HCT116 (cell line): ENCODE results near the gene WNK3. TPM values are rescaled to one million over a fixed set of nuclear protein-coding genes. Genes with fewer than 3 reads are reported as not detected.

ENCODE experiments used
- ATAC-seq: fragments of 200-7000 bp; cut with Tn5 transposase; 2 replicates; pipeline ENCODE4 v1.9.1; 2020; ENCODE audit warnings: mild to moderate bottlenecking, moderate library complexity
- BruUV-seq: library from RNA; stranded (reverse); fragments of 400-500 nt; replicated peaks from 2 replicates; lab custom pipeline; 2021; lab: Mats Ljungman, UMichigan
- CTCF ChIA-PET: fragments of 300-600 bp; sonication (Branson Sonifier 250); formaldehyde crosslinking; loops from one replicate; lab custom pipeline; 2021; ENCODE audit warnings: antibody characterized with exemption; lab: Charles Lee
- POLR2A ChIA-PET: fragments of 300-600, 350-600 bp; sonication (Branson Sonifier 250); formaldehyde crosslinking; loops from one replicate; lab custom pipeline; 2021; ENCODE audit warnings: antibody characterized with exemption; lab: Charles Lee
- RAD21 ChIA-PET, 2 experiments: fragments of 300-600 bp; sonication (Branson Sonifier 250); formaldehyde crosslinking; loops; one replicate each; lab custom pipeline; 2023; ENCODE audit warnings: low total read pairs in 2 of 2; ENCODE audit not compliant: uncharacterized antibody in 2 of 2, unreplicated experiment in 2 of 2, low non-redundant PET in 1 of 2; lab: Charles Lee
- DNase-seq: peaks from one replicate; pipeline ENCODE4 v3.0.0-alpha.2; 2010; ENCODE audit warnings: low read depth, low spot score
- H2AFZ ChIP-seq: fragments of 200-600 bp; shearing (Covaris generic), sonication (generic); 2 replicates; pipeline ENCODE4 v1.6.1; 2017; ENCODE audit warnings: low read depth, mixed run types, mixed read lengths, antibody characterized with exemption, low read length; ENCODE audit not compliant: poor library complexity, severe bottlenecking
- H3K27ac ChIP-seq: 2 replicates; pipeline ENCODE4 v1.5.1; 2012; ENCODE audit warnings: low read depth, low read length
- H3K27me3 ChIP-seq: fragments of 200-600 bp; sonication (generic); 2 replicates; pipeline ENCODE4 v1.6.1; 2016; ENCODE audit warnings: mixed run types, low read length, mixed read lengths; ENCODE audit not compliant: insufficient read depth
- H3K36me3 ChIP-seq, 2 experiments: fragments of 200-500 bp in 1 of 2; fragments of 200-600 bp in 1 of 2; sonication (Bioruptor generic) in 1 of 2; sonication (generic) in 1 of 2; 2 replicates each; pipeline versions ENCODE4 v1.5.1 to v1.6.1; 2014 to 2016; ENCODE audit warnings: low read length in 2 of 2, inconsistent platforms in 1 of 2, mixed read lengths in 1 of 2, mixed run types in 1 of 2; ENCODE audit not compliant: insufficient read depth in 2 of 2, control insufficient read depth in 1 of 2
- H3K4me1 ChIP-seq, 2 experiments: fragments of 200-600 bp in 1 of 2; sonication (generic) in 1 of 2; 2 replicates each; pipeline versions ENCODE4 v1.5.1 to v1.6.1; 2012 to 2017; ENCODE audit warnings: low read length in 2 of 2, inconsistent platforms in 1 of 2, mild to moderate bottlenecking in 1 of 2, mixed read lengths in 1 of 2, mixed run types in 1 of 2, moderate library complexity in 1 of 2; ENCODE audit not compliant: insufficient read depth in 2 of 2, control insufficient read depth in 1 of 2
- H3K4me2 ChIP-seq: fragments of 200-600 bp; sonication (generic); 2 replicates; pipeline ENCODE4 v1.6.1; 2017; ENCODE audit warnings: mixed run types, low read length, mixed read lengths
- H3K4me3 ChIP-seq, 2 experiments: fragments of 200-600 bp in 1 of 2; sonication (generic) in 1 of 2; replicated peaks in 1 of 2; 2 replicates each; pipeline ENCODE4 v1.5.1; 2011 to 2016; ENCODE audit warnings: low read length in 2 of 2, control low read depth in 1 of 2, low read depth in 1 of 2, mild to moderate bottlenecking in 1 of 2, mixed read lengths in 1 of 2, mixed run types in 1 of 2
- H3K79me2 ChIP-seq: fragments of 200-600 bp; sonication (generic); 2 replicates; pipeline ENCODE4 v1.6.1; 2017; ENCODE audit warnings: mild to moderate bottlenecking, mixed run types, low read length, moderate library complexity, mixed read lengths; ENCODE audit not compliant: insufficient read depth
- H3K9ac ChIP-seq: fragments of 200-600 bp; sonication (generic); 2 replicates; pipeline ENCODE4 v1.6.1; 2016; ENCODE audit warnings: low read length, mixed read lengths
- H3K9me2 ChIP-seq: fragments of 200-600 bp; sonication (generic), shearing (Covaris generic); 2 replicates; pipeline ENCODE4 v1.6.1; 2017; ENCODE audit warnings: mixed run types, mild to moderate bottlenecking, moderate library complexity; ENCODE audit not compliant: insufficient read depth
- H3K9me3 ChIP-seq, 2 experiments: fragments of 200-500 bp in 1 of 2; fragments of 200-600 bp in 1 of 2; sonication (Bioruptor generic) in 1 of 2; sonication (generic) in 1 of 2; 2 replicates each; pipeline ENCODE4 v1.6.1; 2014 to 2017; ENCODE audit warnings: low read length in 2 of 2, mixed read lengths in 2 of 2, inconsistent platforms in 1 of 2, low read depth in 1 of 2, mild to moderate bottlenecking in 1 of 2, mixed run types in 1 of 2, moderate library complexity in 1 of 2; ENCODE audit not compliant: control insufficient read depth in 1 of 2, insufficient read depth in 1 of 2
- H4K20me1 ChIP-seq: fragments of 200-600 bp; sonication (generic), shearing (Covaris generic); 2 replicates; pipeline ENCODE4 v1.6.1; 2017; ENCODE audit warnings: mixed run types, mild to moderate bottlenecking, moderate library complexity; ENCODE audit not compliant: insufficient read depth
- EGR1 ChIP-seq: IDR thresholded peaks from 2 replicates; pipeline ENCODE4 v1.6.1; 2012; ENCODE audit warnings: low read depth
- EZH2 ChIP-seq: fragments of 200-600 bp; sonication (generic); IDR thresholded peaks from 2 replicates; pipeline ENCODE4 v1.6.1; 2017; ENCODE audit warnings: antibody characterized with exemption, mixed run types
- EZH2phosphoT487 ChIP-seq: fragments of 200-600 bp; IDR thresholded peaks from 2 replicates; pipeline ENCODE4 v1.6.1; 2018; ENCODE audit warnings: antibody characterized with exemption, borderline replicate concordance
- POLR2A ChIP-seq: IDR thresholded peaks from 2 replicates; pipeline ENCODE4 v1.7.0; 2011; ENCODE audit warnings: borderline replicate concordance; ENCODE audit not compliant: insufficient read depth, insufficient read length; ENCODE audit errors: extremely low read depth
- RAD21 ChIP-seq: IDR thresholded peaks from 2 replicates; pipeline ENCODE4 v1.6.1; 2012; ENCODE audit warnings: low read depth, mild to moderate bottlenecking
- intact Hi-C: fragments of 100-400 bp; cut with micrococcal nuclease; formaldehyde crosslinking; loops from 2 replicates; pipeline ENCODE4 v1.10.0; 2022
- total RNA-seq: library from RNA; stranded (reverse); gene quantifications from one replicate; pipeline ENCODE4 v1.2.1, GENCODE V29; 2021; ENCODE audit not compliant: unreplicated experiment
- TF ChIP-seq, protein P1 (sequence below), 3 experiments: fragments of 200-600 bp in 1 of 3; sonication (generic) in 1 of 3; IDR thresholded peaks in 2 of 3; conservative IDR thresholded peaks in 1 of 3; 2 replicates each; pipeline ENCODE4 v1.5.1; 2012 to 2017; ENCODE audit warnings: low read depth in 2 of 3, low read length in 2 of 3, antibody characterized with exemption in 1 of 3, borderline replicate concordance in 1 of 3, control low read depth in 1 of 3, mild to moderate bottlenecking in 1 of 3, mixed read lengths in 1 of 3, mixed run types in 1 of 3, moderate library complexity in 1 of 3; ENCODE audit not compliant: insufficient read depth in 1 of 3

Gene WNK3
- total RNA-seq, 1 experiment from 2014 or later = 0.05 TPM

DNA sequence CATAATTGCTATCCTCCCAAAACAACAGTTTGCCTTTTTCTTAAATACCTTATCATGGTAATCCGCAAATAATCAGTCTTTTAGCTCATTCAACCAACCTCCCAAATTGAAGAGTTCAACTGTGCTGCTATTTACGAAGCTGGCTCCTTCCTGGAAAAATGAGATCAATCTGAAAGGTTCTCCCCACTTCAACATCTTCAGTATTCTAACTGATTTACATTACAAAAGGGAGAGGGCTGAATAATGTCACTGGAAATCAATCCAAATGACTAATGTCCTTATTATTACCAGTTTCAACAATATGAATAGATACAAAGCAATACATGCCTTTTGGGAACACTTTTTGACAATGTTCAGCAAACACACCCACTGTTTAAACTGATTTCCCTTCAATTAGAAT, 86.2 kb downstream of the WNK3 start:
- no peaks in the 10 kb centered on the region for H3K27me3 ChIP-seq
- H3K4me2 ChIP-seq = no peak overlapping the region
- intact Hi-C loops = no loop called here
- no TSS peak for BruUV-seq
- DNase-seq (no peak), ATAC-seq (no peak)
- H3K9ac ChIP-seq = no peak overlapping the region
- no peaks in the 10 kb centered on the region for H3K4me1 ChIP-seq
- POLR2A ChIA-PET = no interaction called here
- CTCF ChIA-PET = no interaction called here
- H3K4me3 ChIP-seq = no peak overlapping the region
- H2AFZ ChIP-seq = no peak overlapping the region
- no peaks in the 10 kb centered on the region for H3K36me3 ChIP-seq
- no peaks in the 10 kb centered on the region for H3K79me2 ChIP-seq
- no peaks in the 10 kb centered on the region for H3K9me3 ChIP-seq
- RAD21 ChIA-PET = no interaction called here
- H3K27ac ChIP-seq = no peak overlapping the region
- no peaks in the 10 kb centered on the region for H3K9me2 ChIP-seq
- no peaks in the 10 kb centered on the region for H4K20me1 ChIP-seq
- TF ChIP-seq RAD21 (no peak), EGR1 (no peak), POLR2A (no peak), EZH2 (no peak)

DNA sequence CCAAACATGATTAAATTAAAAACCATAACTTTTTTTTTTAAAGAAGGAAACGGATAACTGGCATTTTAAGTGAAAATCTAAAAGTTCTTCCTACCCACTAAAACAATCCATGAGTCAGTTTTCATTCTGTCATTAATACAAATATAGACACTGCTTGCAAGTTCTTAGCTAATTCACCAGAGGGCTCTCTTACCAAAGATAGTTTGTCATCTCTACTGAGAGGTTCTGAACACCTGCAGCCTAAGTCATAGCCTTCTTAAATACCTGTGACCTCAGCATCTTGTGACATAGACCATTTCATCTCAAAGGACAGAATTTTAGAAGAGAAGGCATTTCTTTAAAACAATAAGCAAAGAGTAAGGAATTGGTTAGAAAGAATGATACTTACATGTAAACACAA, 109.5 kb downstream of the WNK3 start:
- POLR2A ChIA-PET = no interaction called here
- CTCF ChIA-PET = interaction anchor here (1.0 kb wide), 1 partner anchor 192 kb away, joined by 3 read pairs; the partner anchor contains the start of gene TSR2
- DNase-seq (peak; percentile 6), ATAC-seq (peak; percentile 71; the same call in 1 of the 2 replicates)
- no peak overlapping the region for H3K9ac ChIP-seq
- RAD21 ChIA-PET = interaction anchor here in 1 of 2 experiments (0.9 kb wide), 1 partner anchor 539 kb away, joined by 3 read pairs; no protein-coding TSS in a partner anchor
- H3K4me3 ChIP-seq = no peak overlapping the region
- H3K36me3 ChIP-seq = no peaks in the 10 kb centered on the region
- H2AFZ ChIP-seq = no peak overlapping the region
- no peaks in the 10 kb centered on the region for H3K79me2 ChIP-seq
- no peak overlapping the region for H3K27ac ChIP-seq
- no peaks in the 10 kb centered on the region for H3K9me2 ChIP-seq
- H3K4me1 ChIP-seq = no peaks in the 10 kb centered on the region
- no peaks in the 10 kb centered on the region for H3K27me3 ChIP-seq
- no TSS peak for BruUV-seq
- H3K4me2 ChIP-seq = no peak overlapping the region
- no peaks in the 10 kb centered on the region for H4K20me1 ChIP-seq
- intact Hi-C loops = loop anchor here (1.0 to 5.0 kb wide), 2 partner anchors 192 to 539 kb away; partner anchors contain the start of gene TSR2
- peak; percentile 60 for TF ChIP-seq RAD21
- TF ChIP-seq, protein P1, sequence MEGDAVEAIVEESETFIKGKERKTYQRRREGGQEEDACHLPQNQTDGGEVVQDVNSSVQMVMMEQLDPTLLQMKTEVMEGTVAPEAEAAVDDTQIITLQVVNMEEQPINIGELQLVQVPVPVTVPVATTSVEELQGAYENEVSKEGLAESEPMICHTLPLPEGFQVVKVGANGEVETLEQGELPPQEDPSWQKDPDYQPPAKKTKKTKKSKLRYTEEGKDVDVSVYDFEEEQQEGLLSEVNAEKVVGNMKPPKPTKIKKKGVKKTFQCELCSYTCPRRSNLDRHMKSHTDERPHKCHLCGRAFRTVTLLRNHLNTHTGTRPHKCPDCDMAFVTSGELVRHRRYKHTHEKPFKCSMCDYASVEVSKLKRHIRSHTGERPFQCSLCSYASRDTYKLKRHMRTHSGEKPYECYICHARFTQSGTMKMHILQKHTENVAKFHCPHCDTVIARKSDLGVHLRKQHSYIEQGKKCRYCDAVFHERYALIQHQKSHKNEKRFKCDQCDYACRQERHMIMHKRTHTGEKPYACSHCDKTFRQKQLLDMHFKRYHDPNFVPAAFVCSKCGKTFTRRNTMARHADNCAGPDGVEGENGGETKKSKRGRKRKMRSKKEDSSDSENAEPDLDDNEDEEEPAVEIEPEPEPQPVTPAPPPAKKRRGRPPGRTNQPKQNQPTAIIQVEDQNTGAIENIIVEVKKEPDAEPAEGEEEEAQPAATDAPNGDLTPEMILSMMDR (IDR thresholded peaks at IDR 0.05 in 2 of 3, conservative IDR thresholded peaks at IDR 0.05 in 1 of 3; ENCODE audit: borderline replicate concordance in 1 of 3, insufficient read depth in 1 of 3, low read depth in 2 of 3, low read length in 2 of 3) = peak in 2 of 3 experiments; percentile 29 to 46; a peak in 2 of 6 replicates
- TF ChIP-seq EZH2phosphoT487 = no peak
- H3K9me3 ChIP-seq = no peaks in the 10 kb centered on the region
